HepG2 (cell line): ENCODE results near the gene LCN12. TPM values are rescaled to one million over a fixed set of nuclear protein-coding genes. Genes with fewer than 3 reads are reported as not detected.
A peak's percentile ranks its signal among the peaks of the same experiment; 100 is the strongest.

Source experiments
- ATAC-seq: fragments of 200-7000 bp; cut with Tn5 transposase; 3 replicates; pipeline ENCODE4 v1.9.1; 2020; ENCODE audit warnings: mild to moderate bottlenecking, moderate library complexity
- BruUV-seq: library from RNA; stranded (reverse); fragments of 400-500 nt; replicated peaks from 2 replicates; lab custom pipeline; 2021; lab: Mats Ljungman, UMichigan
- CTCF ChIA-PET: fragments of 300-600 bp; formaldehyde crosslinking; extraction: SDS; loops from one replicate; lab custom pipeline; 2021; ENCODE audit warnings: low total read pairs, inconsistent platforms, low intra/inter-chr PET ratio; lab: Yijun Ruan, JAX
- POLR2A ChIA-PET: fragments of 350-600 bp; sonication (Branson Sonifier 250); formaldehyde crosslinking; loops from one replicate; lab custom pipeline; 2020; ENCODE audit warnings: antibody characterized with exemption, inconsistent platforms; lab: Yijun Ruan, JAX
- DNase-seq: peaks from one replicate; pipeline ENCODE4 v3.0.0-alpha.2; 2015; ENCODE audit warnings: low spot score
- FAIRE-seq: peaks from 3 replicates; lab custom pipeline; 2011; peaks lifted over from hg19 to GRCh38; lab: Jason Lieb, UNC
- H2AFZ ChIP-seq: one replicate; pipeline ENCODE4 v1.6.1; 2011; ENCODE audit warnings: low read length, inconsistent platforms
- H3K27ac ChIP-seq: fragments of 300-600 bp; 3 replicates; pipeline ENCODE4 v1.8.0; 2011; ENCODE audit warnings: mixed run types, mild to moderate bottlenecking, mixed read lengths, low read length, inconsistent platforms; ENCODE audit not compliant: insufficient read depth; ENCODE audit errors: extremely low read length
- H3K27me3 ChIP-seq, 2 experiments: fragments of 200-600 bp in 1 of 2; 2 replicates in 1 of 2; 3 replicates in 1 of 2; pipeline versions ENCODE4 v1.6.0 to v1.8.0; 2011; ENCODE audit warnings: low read length in 2 of 2, mild to moderate bottlenecking in 2 of 2, moderate library complexity in 2 of 2, inconsistent platforms in 1 of 2; ENCODE audit not compliant: insufficient read depth in 2 of 2, control insufficient read depth in 1 of 2
- H3K36me3 ChIP-seq, 2 experiments: fragments of 200-600 bp in 1 of 2; replicated peaks in 1 of 2; 2 replicates in 1 of 2; 3 replicates in 1 of 2; pipeline versions ENCODE4 v1.5.1 to v1.8.0; 2011; ENCODE audit warnings: low read length in 2 of 2, inconsistent platforms in 1 of 2; ENCODE audit not compliant: insufficient read depth in 2 of 2, control insufficient read depth in 1 of 2
- H3K4me1 ChIP-seq: 2 replicates; pipeline ENCODE4 v1.5.1; 2012; ENCODE audit warnings: low read length, inconsistent platforms; ENCODE audit not compliant: insufficient read depth
- H3K4me2 ChIP-seq: 2 replicates; pipeline ENCODE4 v1.6.0; 2011; ENCODE audit warnings: low read depth, low read length, inconsistent platforms
- H3K4me3 ChIP-seq, 3 experiments: fragments of 200-600 bp in 1 of 3; sonication (generic), shearing (Covaris generic) in 1 of 3; replicated peaks in 1 of 3; 2 replicates each; pipeline ENCODE4 v1.5.1; 2011 to 2016; ENCODE audit warnings: low read length in 3 of 3, inconsistent platforms in 2 of 3, low read depth in 2 of 3, mild to moderate bottlenecking in 2 of 3, control low read depth in 1 of 3, mixed read lengths in 1 of 3; ENCODE audit not compliant: insufficient read depth in 1 of 3
- H3K79me2 ChIP-seq: one replicate; pipeline ENCODE4 v1.6.1; 2011; ENCODE audit warnings: low read length, inconsistent platforms; ENCODE audit not compliant: insufficient read depth
- H3K9ac ChIP-seq: 2 replicates; pipeline ENCODE4 v1.6.0; 2011; ENCODE audit warnings: mild to moderate bottlenecking, low read depth, low read length, inconsistent platforms; ENCODE audit not compliant: insufficient read depth
- H3K9me3 ChIP-seq: 2 replicates; pipeline ENCODE4 v1.5.1; 2012; ENCODE audit warnings: mild to moderate bottlenecking, low read length
- H4K20me1 ChIP-seq: 2 replicates; pipeline ENCODE4 v1.6.0; 2011; ENCODE audit warnings: inconsistent platforms, mild to moderate bottlenecking, low read length, moderate library complexity; ENCODE audit not compliant: insufficient read depth
- AGO2 ChIP-seq: fragments of 200-400 bp; formaldehyde crosslinking; optimal IDR thresholded peaks from 2 replicates; pipeline ENCODE3; 2017; ENCODE audit warnings: mild to moderate bottlenecking, low read depth, low read length, moderate library complexity
- CERS6 ChIP-seq: sonication (generic); formaldehyde crosslinking; IDR thresholded peaks from 2 replicates; pipeline ENCODE4 v1.5.0; 2020; ENCODE audit warnings: missing genetic modification reagents
- HMG20B ChIP-seq: conservative IDR thresholded peaks from 2 replicates; pipeline ENCODE4 v1.6.1; 2016; ENCODE audit warnings: missing genetic modification reagents, missing compliant biosample characterization
- PRPF4 ChIP-seq: fragments of 200-400 bp; formaldehyde crosslinking; IDR thresholded peaks from 2 replicates; pipeline ENCODE4 v1.6.1; 2016; ENCODE audit warnings: low read length, low read depth; ENCODE audit not compliant: poor library complexity, severe bottlenecking
- ZBTB38 ChIP-seq: sonication (generic); formaldehyde crosslinking; IDR thresholded peaks from 2 replicates; pipeline ENCODE4 v1.5.1; 2020; ENCODE audit warnings: mild to moderate bottlenecking, missing genetic modification reagents
- ZNF75D ChIP-seq: sonication (generic); formaldehyde crosslinking; IDR thresholded peaks from 2 replicates; pipeline ENCODE4 v1.8.1; 2023; ENCODE audit warnings: missing genetic modification reagents, mild to moderate bottlenecking, borderline replicate concordance
- WGBS: methylation state at CpG from one replicate; pipeline ENCODE4 v1.1.6; 2017; ENCODE audit warnings: low lambda C conversion rate; 5-methylcytosine and 5-hydroxymethylcytosine counted together
- in situ Hi-C: cut with HindIII; loops from 2 replicates; pipeline ENCODE4 v1.10.0; 2017; ENCODE audit warnings: low pct_unique_long_range_greater_than_20kb; ENCODE audit not compliant: extremely low pct_ligation_motif_present
- intact Hi-C: fragments of 100-400 bp; cut with micrococcal nuclease; formaldehyde crosslinking; loops from one replicate; pipeline ENCODE4 v1.10.0; 2022; ENCODE audit not compliant: unreplicated experiment
- polyA plus RNA-seq, 8 experiments: library from polyadenylated mRNA; depleted of rRNA in 3 of 8; stranded (reverse) in 7 of 8; unstranded in 1 of 8; fragments of >200 nt; fragmentation: Illumina TruSeq in 4 of 8; extraction: Trizol in 4 of 8; gene quantifications; 2 replicates each; pipeline versions ENCODE4 v1.2.1 to v1.2.3, GENCODE V29; 2011 to 2016; ENCODE audit warnings: low read depth in 4 of 8, missing spikeins in 1 of 8, mixed read lengths in 1 of 8; ENCODE audit not compliant: insufficient read depth in 1 of 8
- total RNA-seq, 5 experiments: library from RNA; depleted of rRNA; stranded (reverse); fragments of >200 nt; fragmentation: Illumina TruSeq; extraction: Trizol; gene quantifications; 2 replicates each; pipeline ENCODE4 v1.2.3, GENCODE V29; 2016; ENCODE audit warnings: low read depth in 1 of 5
- TF ChIP-seq, protein P1 (sequence below): sonication (generic); IDR thresholded peaks from 2 replicates; pipeline ENCODE4 v1.6.1; 2016; ENCODE audit warnings: low read depth, borderline replicate concordance

LCN12 gene
- total and polyA plus RNA-seq, 2 of the 13 experiments (the other 11 are each of a cell fraction or from before 2014, with no cell fraction given), result 3.4 to 6.9 TPM

DNA sequence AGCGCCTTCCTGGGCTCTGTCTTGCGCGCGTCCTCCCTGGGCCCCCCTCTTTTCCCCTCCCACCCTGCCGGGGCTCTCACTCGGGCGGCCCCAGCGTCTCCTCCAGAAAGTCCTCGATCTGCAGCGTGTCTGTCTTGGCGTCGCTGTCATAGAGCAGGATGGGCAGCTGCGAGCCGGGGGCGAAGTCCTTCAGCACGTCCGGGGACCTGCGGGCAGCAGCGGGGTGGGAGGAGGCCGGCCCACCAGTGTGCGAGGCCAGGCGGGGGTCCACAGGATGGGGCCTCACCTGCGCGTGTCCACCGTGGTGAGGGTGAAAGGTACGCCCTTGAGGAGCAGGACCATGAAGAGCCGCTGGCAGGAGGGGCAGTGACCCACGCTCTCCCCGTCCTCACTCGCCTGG lies 43.3 kb downstream of the LCN12 start:
- DNase-seq (no peak), ATAC-seq (no peak), FAIRE-seq (no peak)
- no peak overlapping the region for H3K27ac ChIP-seq
- CTCF ChIA-PET, result no interaction called here
- H3K4me2 ChIP-seq, result no peak overlapping the region
- no peak overlapping the region for H3K4me3 ChIP-seq
- no peaks in the 10 kb centered on the region for H3K36me3 ChIP-seq
- H4K20me1 ChIP-seq, result no peaks in the 10 kb centered on the region
- H3K79me2 ChIP-seq, result peaks cover 5% of the 10 kb centered on the region
- intact Hi-C loops (no loop called here), in situ Hi-C loops (no loop called here)
- WGBS, result 87% methylated on average over 19 of the region's 30 CpGs
- no peak overlapping the region for H2AFZ ChIP-seq
- TF ChIP-seq PRPF4 (peak; percentile 76), ZBTB38 (CRISPR knock-in tag) (peak; percentile 74; the same call in 1 of the 2 replicates), CERS6 (no peak), HMG20B (no peak), AGO2 (peak; percentile 44), ZNF75D (no peak)
- TF ChIP-seq, protein P1, sequence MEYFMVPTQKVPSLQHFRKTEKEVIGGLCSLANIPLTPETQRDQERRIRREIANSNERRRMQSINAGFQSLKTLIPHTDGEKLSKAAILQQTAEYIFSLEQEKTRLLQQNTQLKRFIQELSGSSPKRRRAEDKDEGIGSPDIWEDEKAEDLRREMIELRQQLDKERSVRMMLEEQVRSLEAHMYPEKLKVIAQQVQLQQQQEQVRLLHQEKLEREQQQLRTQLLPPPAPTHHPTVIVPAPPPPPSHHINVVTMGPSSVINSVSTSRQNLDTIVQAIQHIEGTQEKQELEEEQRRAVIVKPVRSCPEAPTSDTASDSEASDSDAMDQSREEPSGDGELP, result no peak
- peaks cover 67% of the 10 kb centered on the region for H3K4me1 ChIP-seq
- no peak overlapping the region for H3K9ac ChIP-seq
- H3K9me3 ChIP-seq, result no peaks in the 10 kb centered on the region
- BruUV-seq, result no TSS peak
- POLR2A ChIA-PET, result interaction anchor here (1.0 to 1.8 kb wide), 4 partner anchors 27 to 196 kb away, joined by 3 to 8 read pairs (median 4); partner anchors contain the start of genes C8G and FBXW5
- no peaks in the 10 kb centered on the region for H3K27me3 ChIP-seq
